Stimulated activated naive CD8-positive, alpha-beta T cell treated with anti-CD3 and anti-CD28 coated beads, Interleukin-15, amount 100 ng/mL, for 72 hours (primary cell): ENCODE measurements around the gene ZNF205.

Experiments used
- ATAC-seq: fragments of 150-1000 bp; cut with Tn5 transposase; 2 replicates; pipeline ENCODE4 v1.10.0; 2021; ENCODE audit warnings: mild to moderate bottlenecking, moderate library complexity
- DNase-seq, 2 donors: peaks; one replicate each; pipeline ENCODE4 v3.0.0; 2021 to 2022
- H3K27ac Mint-ChIP-seq, 2 donors: one replicate each; pipeline ENCODE4 v1.8.0; 2022; ENCODE audit warnings: mild to moderate bottlenecking in 2 of 2, mixed read lengths in 2 of 2, moderate library complexity in 2 of 2
- H3K27me3 Mint-ChIP-seq: one replicate; pipeline ENCODE4 v1.8.0; 2022; ENCODE audit warnings: mixed read lengths
- H3K4me1 Mint-ChIP-seq: one replicate; pipeline ENCODE4 v1.8.0; 2022; ENCODE audit warnings: mild to moderate bottlenecking, mixed read lengths
- H3K4me3 Mint-ChIP-seq, 2 donors: one replicate each; pipeline ENCODE4 v1.8.0; 2022; ENCODE audit warnings: mild to moderate bottlenecking in 2 of 2, mixed read lengths in 2 of 2, moderate library complexity in 1 of 2
- H3K9me3 Mint-ChIP-seq, 2 donors: one replicate each; pipeline ENCODE4 v1.8.0; 2022; ENCODE audit warnings: mixed read lengths in 2 of 2

ZNF205 gene

DNA sequence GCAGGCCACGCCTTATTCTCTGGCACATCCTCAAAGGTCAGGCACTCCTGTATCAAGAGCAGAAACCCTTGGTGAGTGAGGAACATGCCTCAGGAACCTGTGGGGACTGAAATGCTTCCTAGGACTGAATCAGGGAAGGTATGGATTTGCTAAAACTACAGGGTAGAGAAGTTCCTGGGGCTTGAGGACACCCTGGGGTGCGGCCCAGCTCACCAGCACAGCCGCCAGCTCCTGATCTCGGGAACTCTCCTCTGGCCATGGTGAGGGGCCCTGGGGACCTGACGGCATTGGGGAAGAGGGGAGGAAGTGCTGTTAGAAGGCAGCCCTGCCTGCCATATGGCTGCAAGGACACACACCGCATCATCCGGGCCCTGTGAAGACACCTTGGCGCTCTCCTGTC is 20.8 kb upstream of the ZNF205 start:
- H3K4me1 Mint-ChIP-seq, result peaks cover 61% of the 10 kb centered on the region
- H3K4me3 Mint-ChIP-seq, result no peak overlapping the region
- H3K27me3 Mint-ChIP-seq, result no peaks in the 10 kb centered on the region
- DNase-seq (no peak), ATAC-seq (no peak)
- H3K9me3 Mint-ChIP-seq, result no peaks in the 10 kb centered on the region
- H3K27ac Mint-ChIP-seq, result peak overlapping the region in 1 of 2 donors; percentile 59

DNA sequence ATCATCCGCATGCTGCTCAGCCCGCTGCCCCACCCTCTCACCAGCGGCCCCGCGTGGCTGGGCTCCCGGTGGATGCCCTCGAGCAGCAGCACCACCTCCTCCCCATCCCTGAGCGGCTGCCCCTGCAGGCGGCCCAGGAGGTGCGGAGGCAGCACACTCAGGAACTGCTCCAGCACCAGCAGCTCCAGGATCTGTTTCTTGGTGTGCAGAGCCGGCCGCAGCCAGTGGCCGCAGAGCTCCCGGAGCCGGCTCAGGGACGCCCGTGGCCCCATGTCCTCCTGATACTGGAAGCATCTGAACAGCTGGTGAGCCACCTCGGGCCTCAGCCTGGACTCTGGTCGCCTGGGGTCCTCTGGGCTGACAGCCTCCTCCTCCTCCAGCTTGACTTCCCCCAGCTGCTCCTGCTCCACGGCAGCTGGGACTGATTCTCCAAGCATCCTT is 19.9 kb upstream of the ZNF205 start:
- H3K27me3 Mint-ChIP-seq, result no peaks in the 10 kb centered on the region
- DNase-seq (no peak), ATAC-seq (no peak)
- peaks cover 51% of the 10 kb centered on the region for H3K4me1 Mint-ChIP-seq
- no peaks in the 10 kb centered on the region for H3K9me3 Mint-ChIP-seq
- H3K27ac Mint-ChIP-seq, result no peak overlapping the region
- H3K4me3 Mint-ChIP-seq, result no peak overlapping the region

DNA sequence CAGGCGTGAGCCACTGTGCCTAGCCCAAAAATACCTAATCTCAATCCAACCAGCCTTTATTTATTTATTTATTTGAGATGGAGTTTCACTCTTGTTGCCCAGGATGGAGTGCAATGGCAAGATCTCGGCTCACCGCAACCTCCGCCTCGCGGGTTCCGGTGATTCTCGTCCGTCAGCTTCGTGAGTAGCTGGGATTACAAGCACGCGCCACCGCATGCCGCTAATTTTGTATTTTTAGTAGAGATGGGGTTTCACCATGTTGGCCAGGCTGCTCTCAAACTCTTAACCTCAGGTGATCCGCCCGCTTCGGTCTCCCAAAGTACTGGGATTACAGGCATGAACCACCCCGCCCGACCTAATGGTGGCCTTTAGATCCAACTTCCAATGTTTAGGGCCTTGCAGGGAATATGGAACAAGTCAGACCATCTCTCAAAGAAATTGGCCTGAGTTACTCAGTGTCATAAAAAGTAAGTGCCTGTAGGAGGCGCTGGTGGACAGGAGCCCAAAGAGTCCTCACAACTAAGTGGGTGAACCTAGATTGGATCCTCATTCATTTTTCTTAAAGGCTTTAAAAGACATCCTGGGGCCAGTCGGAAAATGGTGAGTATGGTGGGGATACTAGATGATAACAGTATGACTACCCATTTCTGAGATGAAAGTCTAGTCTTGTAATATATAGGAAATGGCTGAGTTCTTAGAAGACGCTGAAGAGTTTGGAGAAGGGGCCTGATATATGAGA is 17.9 kb upstream of the ZNF205 start:
- ATAC-seq, result peak; percentile 44

DNA sequence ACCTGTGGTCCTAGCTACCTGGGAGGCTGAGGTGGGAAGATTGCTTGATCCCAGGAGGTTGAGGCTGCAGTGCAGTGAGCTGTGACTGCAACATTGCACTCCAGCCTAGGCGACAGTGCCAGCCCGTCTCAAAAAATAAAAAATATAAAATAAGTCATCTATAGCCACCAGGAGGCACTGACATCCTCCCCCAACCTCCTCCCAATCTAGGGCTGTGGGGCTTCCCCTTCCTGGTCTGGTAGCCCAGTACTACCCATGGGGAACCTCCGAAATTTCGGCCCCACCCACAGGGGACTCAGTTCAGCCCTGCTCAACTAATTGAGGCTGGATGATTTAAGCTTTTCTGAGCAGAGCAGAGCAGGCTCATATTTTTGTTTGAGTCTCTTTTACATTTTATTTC is 16.5 kb upstream of the ZNF205 start:
- Mint-ChIP-seq H3K27ac (peak overlapping the region in 1 of 2 donors; percentile 86), H3K27me3 (peaks cover 8% of the 10 kb centered on the region), H3K4me1 (peaks cover 56% of the 10 kb centered on the region), H3K4me3 (peak overlapping the region in 1 of 2 donors; percentile 48), H3K9me3 (no peaks in the 10 kb centered on the region)
- ATAC-seq (peak; percentile 86), DNase-seq (peak in 1 of 2 donors; percentile 79)

More for the DNA sequence above, 17.9 kb upstream of the ZNF205 start:
- Mint-ChIP-seq H3K4me3 (no peak overlapping the region), H3K4me1 (peaks cover 48% of the 10 kb centered on the region), H3K27ac (peak overlapping the region in 1 of 2 donors; percentile 87), H3K9me3 (no peaks in the 10 kb centered on the region), H3K27me3 (peaks cover 8% of the 10 kb centered on the region)
- peak in 1 of 2 donors; percentile 58 for DNase-seq

DNA sequence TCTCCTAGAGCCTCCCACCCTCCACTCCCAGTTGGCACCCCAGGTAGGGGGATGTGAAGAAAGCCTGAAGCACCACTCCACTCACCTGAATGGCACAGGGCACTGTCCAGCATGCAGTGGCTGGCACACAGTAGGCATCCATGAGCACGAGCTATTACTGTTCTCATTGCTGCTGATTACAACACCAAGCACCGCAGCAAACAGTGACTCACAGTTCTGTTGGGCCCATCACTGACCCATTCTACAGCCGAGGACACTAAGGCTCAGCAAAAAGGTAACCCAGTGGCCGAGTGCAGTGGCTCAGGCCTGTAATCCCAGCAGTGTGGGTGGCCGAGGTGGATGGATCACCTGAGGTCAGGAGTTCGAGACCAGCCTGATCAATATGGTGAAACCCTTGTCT is 16.0 kb upstream of the ZNF205 start:
- Mint-ChIP-seq H3K4me1 (peaks cover 56% of the 10 kb centered on the region), H3K27ac (no peak overlapping the region), H3K4me3 (no peak overlapping the region), H3K9me3 (no peaks in the 10 kb centered on the region), H3K27me3 (peaks cover 8% of the 10 kb centered on the region)
- DNase-seq, result no peak
- ATAC-seq, result no peak

DNA sequence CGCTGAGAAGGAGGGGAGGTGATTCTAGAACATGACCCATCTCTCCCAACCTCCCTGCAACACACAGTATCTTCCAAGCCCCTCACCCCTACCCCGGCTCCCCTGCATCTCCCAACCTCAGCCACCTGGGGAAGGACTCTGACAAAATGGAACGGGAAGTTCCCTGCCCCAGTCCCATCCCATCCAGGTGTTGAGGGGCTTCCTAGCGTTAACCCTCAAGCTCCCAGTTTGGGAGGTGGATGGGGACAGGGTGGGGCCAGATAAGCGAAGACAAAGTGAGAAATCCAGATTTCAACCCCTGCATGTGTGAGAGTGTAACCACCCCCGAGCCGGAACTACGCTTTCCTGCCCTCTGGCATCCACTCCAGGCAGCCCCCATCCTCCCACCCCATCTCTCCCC is 15.1 kb upstream of the ZNF205 start:
- H3K9me3 Mint-ChIP-seq, result no peaks in the 10 kb centered on the region
- peaks cover 8% of the 10 kb centered on the region for H3K27me3 Mint-ChIP-seq
- peak overlapping the region in 1 of 2 donors; percentile 19 for H3K27ac Mint-ChIP-seq
- ATAC-seq, result no peak
- peaks cover 58% of the 10 kb centered on the region for H3K4me1 Mint-ChIP-seq
- H3K4me3 Mint-ChIP-seq, result no peak overlapping the region
- no peak for DNase-seq

DNA sequence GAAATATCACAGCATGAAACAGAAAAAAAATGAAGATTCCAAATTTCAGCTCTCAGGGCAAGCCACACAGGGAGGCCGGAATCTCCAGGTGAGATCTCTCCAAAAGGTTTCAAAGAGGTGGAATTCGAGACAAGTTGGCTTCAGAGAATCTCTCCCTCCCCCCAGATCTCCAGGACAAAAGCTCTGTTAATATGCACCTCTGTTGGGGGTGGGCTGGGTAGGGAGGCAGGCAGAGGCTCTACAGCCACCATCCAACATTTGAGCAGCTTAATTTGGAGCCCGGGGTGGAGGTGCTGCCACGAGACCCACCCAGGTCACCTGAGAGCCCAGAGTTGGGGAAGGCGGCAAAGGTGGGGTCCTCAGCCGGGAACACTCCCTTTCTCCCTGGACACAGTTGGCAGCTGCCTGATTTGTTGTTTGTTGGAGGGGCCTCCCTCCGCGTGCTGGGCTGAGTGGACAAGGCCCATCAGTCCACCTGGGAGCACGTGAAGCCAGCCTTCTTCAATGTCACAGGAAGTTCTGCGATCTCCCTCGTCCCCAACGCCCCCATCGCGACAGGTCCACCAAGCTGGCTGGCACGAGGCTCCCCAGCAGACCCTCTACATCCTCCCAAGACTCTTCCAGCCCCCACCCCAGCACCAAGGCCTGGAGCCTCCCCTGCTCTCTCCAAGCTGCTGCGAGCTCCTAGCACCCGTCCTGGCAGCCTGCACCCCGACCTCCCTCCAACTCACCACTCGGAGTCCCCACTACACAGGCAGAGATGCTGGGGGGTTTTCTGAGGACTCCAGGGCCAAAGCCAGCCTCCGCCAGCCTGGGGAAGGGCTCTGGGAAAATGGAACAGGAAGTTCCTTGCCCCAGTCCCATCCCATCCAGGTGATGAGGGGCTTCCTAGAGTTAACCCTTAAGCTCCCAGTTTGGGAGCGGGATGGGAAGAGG is 13.7 kb upstream of the ZNF205 start, which contains the start of gene ZSCAN10:
Gene ZSCAN10 (minus strand): TSS at position 836 of the 936 bp plus-strand sequence. CDS start 6,357 bp downstream, outside the sequence.
- Mint-ChIP-seq H3K27ac (peak within 1 kb of the TSS; percentile 84 to 85), H3K4me1 (peaks cover 72% of the 10 kb centered on the region), H3K4me3 (peak within 1 kb of the TSS; percentile 91 to 96), H3K27me3 (peaks cover 8% of the 10 kb centered on the region), H3K9me3 (no peaks in the 10 kb centered on the region)
- ATAC-seq (no peak), DNase-seq (no peak)

DNA sequence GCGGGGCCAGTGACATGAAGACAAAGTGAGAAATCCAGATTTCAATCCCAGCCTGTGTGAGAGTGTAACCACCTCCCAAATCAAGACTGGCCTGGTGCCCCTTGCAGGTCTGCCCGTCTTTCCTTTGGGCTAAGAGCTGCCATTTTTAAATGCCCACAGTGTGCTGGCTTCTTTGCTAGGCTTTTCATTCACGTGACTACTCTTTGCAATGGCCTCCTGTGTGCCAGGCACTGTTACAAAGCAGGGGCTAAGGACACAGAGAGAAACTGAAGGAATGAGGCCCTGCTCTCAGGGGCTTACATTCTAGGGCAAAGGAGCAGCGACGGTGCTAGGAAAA is 13.0 kb upstream of the ZNF205 start:
- peak overlapping the region in 1 of 2 donors; percentile 21 for H3K4me3 Mint-ChIP-seq
- H3K27me3 Mint-ChIP-seq, result peaks cover 8% of the 10 kb centered on the region
- peaks cover 70% of the 10 kb centered on the region for H3K4me1 Mint-ChIP-seq
- H3K27ac Mint-ChIP-seq, result no peak overlapping the region
- no peak for DNase-seq
- ATAC-seq, result no peak
- H3K9me3 Mint-ChIP-seq, result no peaks in the 10 kb centered on the region

DNA sequence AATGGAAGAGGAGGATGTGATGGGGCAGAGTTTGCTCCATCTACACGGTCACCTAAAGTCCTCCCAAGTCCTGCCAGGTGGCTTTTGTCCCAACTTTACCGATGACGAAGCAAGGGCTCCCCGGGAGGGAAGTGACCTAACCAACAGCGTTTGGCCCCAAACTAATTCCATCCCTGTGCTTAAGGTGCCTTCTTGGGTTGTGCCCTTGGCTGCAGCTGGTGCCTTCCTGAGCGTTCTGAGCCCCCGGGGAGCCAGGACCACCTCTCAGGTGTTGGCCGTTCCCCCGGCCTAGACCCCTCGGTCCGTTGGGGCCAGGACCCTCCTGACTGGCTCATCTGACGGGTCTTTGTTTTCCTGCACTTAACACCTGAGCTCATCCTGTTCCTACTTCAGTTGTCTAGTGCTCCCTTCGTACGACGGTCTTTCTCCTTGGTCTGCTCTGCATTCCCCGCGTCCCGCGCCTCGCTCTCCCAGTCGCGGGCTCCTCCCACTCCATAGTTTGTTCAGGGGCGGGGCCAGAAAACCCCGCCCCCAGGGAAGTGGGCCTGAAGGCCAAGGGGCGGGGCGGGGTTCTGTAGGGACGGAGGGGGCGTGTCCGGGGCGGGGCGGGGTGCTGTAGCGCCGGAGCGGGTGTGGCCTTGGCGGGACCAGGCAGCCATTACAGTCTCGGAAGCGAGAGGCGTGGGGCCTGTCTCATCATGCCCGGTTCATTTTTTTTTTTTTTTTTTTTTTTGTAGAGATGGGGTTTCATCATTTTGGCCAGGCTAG is 12.5 kb upstream of the ZNF205 start:
- Mint-ChIP-seq H3K4me1 (peaks cover 65% of the 10 kb centered on the region), H3K27me3 (peaks cover 8% of the 10 kb centered on the region), H3K27ac (peak overlapping the region; percentile 84 to 85), H3K9me3 (no peaks in the 10 kb centered on the region), H3K4me3 (peak overlapping the region; percentile 91 to 96)
- DNase-seq, result peak; percentile 82 to 90
- peak; percentile 88 for ATAC-seq

DNA sequence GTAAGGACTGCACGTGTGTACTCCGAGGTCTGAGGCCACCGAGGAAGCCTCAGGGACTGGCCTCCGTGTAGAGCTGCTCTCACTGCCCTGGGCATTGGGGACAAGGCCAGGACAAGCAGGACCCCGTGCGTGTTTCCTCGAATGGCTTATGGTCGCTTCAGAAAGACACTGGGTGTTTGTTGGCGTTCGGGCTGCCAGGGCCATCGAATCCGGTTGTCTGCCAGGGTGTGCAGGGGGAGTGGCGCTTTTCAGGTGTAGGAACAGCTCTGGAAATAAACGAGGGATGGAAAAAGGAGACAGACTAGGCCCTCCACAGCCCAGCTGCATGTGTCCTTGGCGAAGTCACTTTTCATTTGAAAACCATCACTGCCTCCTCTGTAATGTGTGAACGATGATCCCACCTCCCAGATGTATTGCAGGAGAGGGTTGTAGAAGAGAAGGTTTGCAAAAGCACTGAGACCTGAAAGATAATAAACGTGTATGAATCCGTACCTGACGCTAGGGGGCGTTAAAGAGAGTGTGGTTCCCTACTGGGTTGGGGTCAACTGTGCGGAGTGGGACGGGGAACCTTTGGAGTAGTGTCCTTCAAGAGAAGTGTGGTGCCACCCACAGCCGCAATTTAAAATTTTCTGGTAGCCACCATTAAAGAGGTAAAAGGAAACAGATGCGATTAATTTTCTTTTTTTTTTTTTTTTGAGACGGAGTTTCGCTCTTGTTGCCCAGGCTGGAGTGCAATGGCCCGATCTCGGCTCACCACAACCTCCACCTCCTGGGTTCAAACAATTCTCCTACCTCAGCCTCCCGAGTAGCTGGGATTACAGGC is 11.2 kb upstream of the ZNF205 start:
- Mint-ChIP-seq H3K9me3 (no peaks in the 10 kb centered on the region), H3K4me1 (peaks cover 60% of the 10 kb centered on the region), H3K27ac (peak overlapping the region; percentile 23 to 86), H3K27me3 (peaks cover 8% of the 10 kb centered on the region), H3K4me3 (peak overlapping the region; percentile 89 to 96)
- peak; percentile 36 for ATAC-seq
- DNase-seq, result peak; percentile 61 to 62

DNA sequence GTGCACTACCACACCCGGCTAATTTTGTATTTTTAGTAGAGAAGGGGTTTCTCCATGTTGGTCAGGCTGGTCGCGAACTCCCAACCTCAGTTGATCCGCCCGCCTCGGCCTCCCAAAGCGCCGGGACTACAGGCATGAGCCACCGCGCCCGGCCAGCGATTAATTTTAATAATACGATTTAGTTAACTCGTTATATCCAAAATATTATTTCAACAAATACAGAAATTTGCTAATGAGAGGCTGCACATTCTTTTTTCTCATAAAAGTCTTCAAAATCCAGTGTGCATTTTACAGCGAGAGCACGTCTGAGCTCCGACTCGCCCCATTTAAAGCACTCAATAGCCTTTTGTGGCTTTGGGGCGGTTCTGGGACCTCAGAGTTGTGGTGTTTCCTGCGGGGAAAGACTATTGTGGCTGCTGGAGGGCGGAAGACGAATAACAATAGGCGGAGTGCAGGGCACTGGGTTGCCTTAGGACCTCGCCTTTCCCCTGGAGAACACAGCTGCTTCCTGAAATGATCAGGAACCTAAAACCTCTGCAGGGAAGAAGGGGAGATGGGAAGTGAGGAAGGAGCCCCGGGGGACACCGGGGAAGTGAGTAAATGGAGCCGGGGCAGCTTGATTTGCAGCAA is 10.4 kb upstream of the ZNF205 start:
- no peak for DNase-seq
- H3K9me3 Mint-ChIP-seq, result no peaks in the 10 kb centered on the region
- peaks cover 63% of the 10 kb centered on the region for H3K4me1 Mint-ChIP-seq
- H3K27me3 Mint-ChIP-seq, result peaks cover 8% of the 10 kb centered on the region
- no peak for ATAC-seq
- peak overlapping the region; percentile 23 to 86 for H3K27ac Mint-ChIP-seq
- H3K4me3 Mint-ChIP-seq, result peak overlapping the region; percentile 89 to 96

DNA sequence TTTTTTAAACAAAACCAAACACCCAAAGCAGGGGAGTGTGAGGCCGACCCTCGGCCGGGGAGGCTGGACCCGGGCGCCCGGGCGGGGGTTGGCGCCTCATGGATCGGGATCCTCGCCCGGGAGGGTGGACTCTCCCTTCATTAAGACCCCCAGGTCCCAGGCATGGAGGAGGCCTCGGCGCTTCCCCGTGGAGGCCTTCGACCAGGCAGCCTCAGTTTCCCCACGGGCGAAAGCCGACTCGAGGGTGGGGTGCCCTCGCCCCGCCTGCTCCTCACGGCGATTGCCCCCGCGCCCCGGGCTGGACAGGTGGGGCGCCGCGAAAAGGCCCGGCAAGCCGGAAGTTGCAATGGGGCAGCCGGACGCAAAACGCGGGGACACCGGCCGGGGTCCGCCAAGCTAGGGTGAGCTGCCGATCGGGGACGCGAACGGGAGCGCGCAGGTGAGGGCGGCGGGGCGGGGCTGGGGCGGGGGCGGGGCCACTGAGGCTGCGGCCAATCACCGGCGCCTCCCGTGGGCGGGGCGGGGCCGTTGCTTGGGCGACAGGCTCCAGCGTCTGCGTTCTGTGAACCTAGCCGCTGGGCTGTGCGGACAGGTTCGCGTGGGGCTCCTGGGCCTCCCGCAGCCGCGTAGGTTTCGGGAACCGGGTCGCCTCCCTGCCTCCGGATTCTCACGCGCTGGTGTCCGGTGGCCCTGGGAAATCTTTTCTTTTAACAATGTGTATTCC is 6.0 kb upstream of the ZNF205 start:
- H3K27me3 Mint-ChIP-seq, result no peaks in the 10 kb centered on the region
- H3K9me3 Mint-ChIP-seq, result no peaks in the 10 kb centered on the region
- H3K4me1 Mint-ChIP-seq, result peaks cover 42% of the 10 kb centered on the region
- peak; percentile 93 to 94 for DNase-seq
- peak overlapping the region; percentile 80 to 88 for H3K27ac Mint-ChIP-seq
- ATAC-seq, result peak; percentile 93
- peak overlapping the region; percentile 86 to 87 for H3K4me3 Mint-ChIP-seq

DNA sequence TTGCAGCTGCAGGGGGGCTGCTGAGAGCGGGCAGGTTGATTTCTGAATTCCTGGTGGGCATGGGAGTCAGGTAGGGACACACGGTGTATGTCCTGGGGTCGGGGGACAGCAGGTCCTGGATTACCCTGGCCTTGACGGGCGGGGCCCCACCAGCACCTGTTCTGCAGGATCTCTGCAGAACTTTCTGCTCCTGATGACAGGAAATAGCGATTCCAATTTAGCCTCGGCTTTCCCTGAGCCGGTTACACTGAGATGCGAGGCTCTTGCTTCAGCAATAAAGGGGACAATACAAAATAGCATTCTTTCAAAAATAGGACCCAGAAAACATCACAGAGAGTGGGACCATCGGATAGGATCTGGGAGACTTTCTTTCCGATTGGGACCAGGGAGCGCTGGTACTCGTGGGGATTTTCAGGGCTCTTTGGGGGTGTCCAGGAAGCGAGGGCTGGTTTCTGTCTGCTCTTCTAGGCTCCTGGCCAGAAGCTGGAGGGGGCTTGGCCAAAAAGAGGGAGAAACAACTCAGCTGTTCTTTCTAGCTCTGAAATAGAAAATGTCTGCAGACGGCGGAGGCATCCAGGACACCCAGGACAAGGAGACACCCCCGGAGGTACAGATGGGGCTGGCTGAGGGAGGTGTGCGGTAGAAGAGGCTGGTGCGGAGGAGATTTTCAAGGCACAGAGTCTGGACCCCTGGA is 642 bp downstream of the ZNF205 start:
- H3K4me3 Mint-ChIP-seq, result no peak overlapping the region

More for the DNA sequence above, 642 bp downstream of the ZNF205 start:
- ATAC-seq (no peak), DNase-seq (no peak)
- no peak overlapping the region for H3K27ac Mint-ChIP-seq
- peaks cover 7% of the 10 kb centered on the region for H3K27me3 Mint-ChIP-seq
- no peaks in the 10 kb centered on the region for H3K4me1 Mint-ChIP-seq
- no peaks in the 10 kb centered on the region for H3K9me3 Mint-ChIP-seq
